Stimulated activated naive CD8-positive, alpha-beta T cell treated with anti-CD3 and anti-CD28 coated beads, Interleukin-15, Interleukin-2, amounts not matched to agents 100 U/mL and 50 U/mL, for 24 hours (primary cell): ENCODE data around the gene TMEM259.

Experiments
- ATAC-seq: fragments of 150-1000 bp; cut with Tn5 transposase; one replicate; pipeline ENCODE4 v1.10.0; 2021
- DNase-seq: peaks from one replicate; pipeline ENCODE4 v3.0.0; 2021

Gene TMEM259

GRCh38 chr19:1055886-1056620, 35.1 kb upstream of the TMEM259 start:
- ATAC-seq (no peak), DNase-seq (no peak)

- ATAC-seq (no peak), DNase-seq (no peak)
These were observed 34.1 kb upstream of the TMEM259 start for GRCh38 chr19:1055028-1055425.

- DNase-seq (no peak), ATAC-seq (no peak)
These were observed 33.4 kb upstream of the TMEM259 start for GRCh38 chr19:1054102-1055027.

- ATAC-seq (no peak), DNase-seq (no peak)
These were observed 32.5 kb upstream of the TMEM259 start for GRCh38 chr19:1053176-1054101.

- DNase-seq: no peak
- ATAC-seq: no peak
These were observed 31.5 kb upstream of the TMEM259 start for GRCh38 chr19:1052349-1052975.

- ATAC-seq (no peak), DNase-seq (no peak)
These were observed 30.9 kb upstream of the TMEM259 start for GRCh38 chr19:1051791-1052190.

- ATAC-seq (no peak), DNase-seq (no peak)
These were observed 30.3 kb upstream of the TMEM259 start for GRCh38 chr19:1050989-1051788.

- ATAC-seq (no peak), DNase-seq (no peak)
These were observed 28.9 kb upstream of the TMEM259 start for GRCh38 chr19:1049800-1050199.

- no peak for ATAC-seq
- DNase-seq: no peak
These were observed 28.2 kb upstream of the TMEM259 start for GRCh38 chr19:1049106-1049505.

GRCh38 chr19:1047696-1048147, 26.8 kb upstream of the TMEM259 start:
- no peak for ATAC-seq
- no peak for DNase-seq

GRCh38 chr19:1046836-1047695, 26.1 kb upstream of the TMEM259 start:
- ATAC-seq: no peak
- no peak for DNase-seq

GRCh38 chr19:1046117-1046626, 25.2 kb upstream of the TMEM259 start:
- no peak for ATAC-seq
- DNase-seq: no peak

- DNase-seq: peak; percentile 78
- ATAC-seq: peak; percentile 77
These were observed 24.3 kb upstream of the TMEM259 start for GRCh38 chr19:1045247-1045603.

GRCh38 chr19:1042689-1043511, 22.0 kb upstream of the TMEM259 start:
- DNase-seq (no peak), ATAC-seq (no peak)

GRCh38 chr19:1041835-1042685, 21.1 kb upstream of the TMEM259 start:
- DNase-seq (no peak), ATAC-seq (no peak)

GRCh38 chr19:1041272-1041834, 20.4 kb upstream of the TMEM259 start:
- DNase-seq (no peak), ATAC-seq (no peak)

- ATAC-seq (peak; percentile 68), DNase-seq (peak; percentile 91)
These were observed 19.8 kb upstream of the TMEM259 start for GRCh38 chr19:1040476-1041271.
